NCI-H2196 treated with DMSO at 0.1 percent for 48 hours (cell line): ENCODE results near the gene RPL38.

Experiments
- DNase-seq: peaks from one replicate; lab custom pipeline; 2025; ENCODE audit not compliant: unreplicated experiment; lab: John Stamatoyannopoulos, UW

Gene RPL38

GRCh38 chr17:74203439-74204240, at the start of gene RPL38:
TSS of gene RPL38 (plus strand) at chr17:74203678. CDS start at chr17:74203956, 278 bp downstream.
- DNase-seq, result peak; percentile 87

DNA sequence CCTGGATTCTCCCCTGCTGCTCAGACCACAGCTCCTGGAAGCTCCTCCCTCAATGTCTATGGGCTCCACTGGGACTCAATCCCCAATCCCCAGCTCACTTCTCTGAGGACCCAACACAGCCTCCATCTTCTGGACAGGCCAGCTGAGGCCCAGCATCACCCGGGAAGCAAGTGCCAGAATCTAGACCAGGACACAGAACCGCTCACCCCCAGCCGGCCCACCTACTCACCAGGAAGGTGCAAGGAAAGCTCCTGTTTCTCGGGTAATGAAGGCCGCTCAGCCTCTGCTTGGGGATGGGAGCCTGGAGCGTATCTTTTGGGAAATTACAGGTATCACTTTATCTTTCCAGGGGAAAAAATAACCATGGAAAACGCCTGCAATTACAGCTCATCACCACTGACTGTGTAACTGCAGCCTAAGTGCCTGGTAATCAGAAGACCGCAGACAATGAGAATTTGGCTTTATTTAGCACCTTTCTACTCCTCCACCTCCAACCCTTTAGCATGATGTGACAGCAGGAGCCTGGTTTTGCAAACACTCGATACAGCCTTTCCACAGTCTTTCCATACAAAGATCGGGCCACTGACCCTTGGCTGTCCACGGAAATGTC, 49.6 kb upstream of the RPL38 start:
- no peak for DNase-seq

DNA sequence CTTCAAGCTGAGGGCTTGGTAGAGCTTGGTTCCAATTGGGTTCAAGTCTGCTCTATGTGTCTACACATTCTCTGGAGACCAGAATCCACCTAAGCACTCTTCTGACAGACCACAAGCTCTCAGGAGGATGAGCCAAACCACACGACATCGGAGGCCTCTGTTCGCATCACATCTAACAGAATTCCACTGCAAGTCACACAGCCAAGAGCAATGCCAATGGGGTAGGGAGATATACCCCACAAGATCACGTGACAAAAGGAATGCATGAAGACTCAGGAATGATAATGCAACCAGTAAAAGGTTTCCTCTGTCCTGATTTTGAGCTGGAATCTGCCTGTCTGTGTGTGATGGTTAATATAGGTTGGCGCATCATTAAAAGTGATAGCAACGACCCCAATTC, 46.6 kb upstream of the RPL38 start:
- DNase-seq, result no peak

DNA sequence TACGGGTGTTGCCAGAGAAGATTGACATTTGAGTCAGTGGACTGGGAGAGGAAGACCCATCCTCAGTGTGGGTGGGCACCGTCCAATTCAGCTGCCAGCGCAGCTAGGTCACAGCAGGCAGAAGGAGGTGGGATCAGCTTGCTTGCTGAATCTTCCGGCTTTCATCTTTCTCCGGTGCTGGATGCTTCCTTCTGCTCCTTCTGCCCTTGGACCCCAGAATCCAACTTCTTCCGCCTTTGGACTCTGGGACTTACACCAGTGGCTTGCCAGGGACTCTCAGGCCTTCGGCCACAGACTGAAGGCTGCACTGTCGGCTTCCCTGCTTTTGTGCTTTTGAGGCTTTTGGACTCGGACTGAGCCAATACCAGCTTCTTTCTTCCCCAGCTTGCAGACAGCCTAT, 46.1 kb upstream of the RPL38 start:
- DNase-seq, result no peak

DNA sequence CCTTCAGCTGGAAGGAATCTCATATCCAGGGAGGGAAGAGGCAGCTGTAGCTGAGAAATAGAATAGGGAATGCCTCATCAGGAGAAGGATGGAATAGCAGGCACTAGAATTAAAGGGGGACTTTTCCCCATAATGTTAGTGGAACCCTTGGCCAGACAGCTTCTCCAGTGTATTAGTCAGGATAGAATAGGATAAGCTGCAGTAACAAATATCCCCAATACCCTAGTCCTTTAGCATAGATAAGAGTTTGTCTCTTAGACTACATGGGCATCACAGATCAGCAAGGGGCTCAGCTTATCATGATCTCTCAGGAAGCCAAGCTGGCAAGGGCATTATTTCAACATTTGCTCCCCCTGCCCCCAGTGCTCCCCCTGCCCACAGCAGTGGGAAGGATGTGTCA, 44.7 kb upstream of the RPL38 start:
- DNase-seq, result no peak

DNA sequence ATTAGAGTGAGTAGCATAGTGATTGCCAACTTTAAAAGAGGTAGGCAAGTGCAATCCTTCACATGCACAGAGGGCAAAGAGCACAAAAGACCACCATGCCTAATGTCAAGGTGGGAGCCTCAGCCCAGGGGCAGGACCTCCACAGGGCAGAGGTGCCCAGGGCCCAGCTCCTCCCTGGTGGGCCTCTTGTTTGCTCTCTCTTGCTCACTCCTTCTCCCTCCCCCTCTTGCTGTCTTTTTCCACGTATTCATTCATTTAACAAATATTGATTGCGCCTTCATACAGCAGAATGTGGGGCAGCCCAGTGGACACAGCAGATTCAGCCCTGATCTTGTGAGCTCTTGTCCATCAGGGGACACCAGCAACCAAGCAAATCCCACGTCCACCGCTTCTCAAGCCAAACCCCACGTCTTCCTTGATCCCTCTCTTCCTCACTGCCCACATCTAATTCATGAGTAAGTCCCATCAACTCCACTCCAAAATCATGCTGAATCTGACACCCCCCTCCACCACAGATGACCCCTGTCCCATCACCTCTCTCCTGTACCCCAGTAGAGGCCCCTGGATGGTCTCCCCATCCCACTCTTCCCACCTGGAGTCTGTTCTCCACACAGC, 44.1 kb upstream of the RPL38 start:
- no peak for DNase-seq

- DNase-seq, result no peak
These were observed 42.6 kb upstream of the RPL38 start for GRCh38 chr17:74160656-74161502.

GRCh38 chr17:74161503-74161875, 42.0 kb upstream of the RPL38 start:
- no peak for DNase-seq

DNA sequence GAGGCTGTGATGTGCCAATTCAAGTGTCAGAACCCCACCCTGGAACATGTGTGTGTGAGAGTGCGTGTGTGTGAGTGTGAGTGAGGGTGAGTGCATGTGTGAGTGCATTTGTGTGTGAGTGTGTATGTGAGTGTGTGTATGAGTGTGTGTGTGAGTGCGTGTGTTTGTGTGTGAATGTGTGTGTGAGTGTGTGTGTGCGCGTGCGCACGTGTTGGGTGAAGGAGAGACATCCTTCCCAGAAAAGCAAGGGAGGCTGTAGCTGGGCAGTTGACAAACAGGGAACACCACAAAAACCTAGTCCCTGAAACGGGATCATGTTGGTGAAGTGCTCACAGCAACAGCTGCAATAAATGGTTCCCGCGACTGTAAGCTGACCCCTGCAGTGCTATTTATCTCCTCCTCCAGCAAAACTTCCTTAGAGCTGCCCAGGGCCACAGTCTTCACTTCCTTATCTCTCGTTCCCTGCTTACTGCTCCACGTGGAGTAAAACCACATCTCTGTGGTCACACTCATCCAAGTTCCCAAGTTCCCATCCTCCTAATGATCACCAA, 40.1 kb upstream of the RPL38 start:
- DNase-seq, result no peak

- DNase-seq, result no peak
These were observed 39.6 kb upstream of the RPL38 start for GRCh38 chr17:74163836-74164235.

DNA sequence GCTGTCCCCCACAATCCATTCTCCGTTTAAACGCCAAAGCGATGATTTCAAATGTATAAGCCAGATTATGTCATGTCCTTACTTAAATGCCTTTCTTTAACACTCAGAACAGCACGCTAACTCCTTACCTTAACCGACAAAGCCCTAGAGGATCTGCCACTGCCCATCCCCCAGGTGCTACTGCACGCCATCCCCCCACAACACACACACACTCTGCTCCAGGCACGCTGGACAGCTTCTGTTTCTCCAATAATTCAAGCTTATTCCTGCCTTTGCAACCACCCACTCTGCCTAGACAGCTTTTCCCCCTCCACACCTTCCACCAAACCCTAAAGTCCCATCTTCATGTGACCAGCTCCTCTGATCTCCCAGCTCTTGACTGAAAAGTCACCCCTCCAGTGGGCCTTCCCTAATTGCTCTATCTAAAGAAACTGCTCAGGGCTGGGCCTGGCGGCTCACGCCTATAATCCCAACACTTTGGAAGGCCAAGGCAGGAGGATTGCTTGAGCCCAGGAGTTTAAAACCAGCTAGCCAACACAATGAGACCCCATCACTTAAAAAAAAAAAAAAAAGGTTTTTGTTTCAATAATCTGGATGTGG, 38.9 kb upstream of the RPL38 start:
- no peak for DNase-seq

DNA sequence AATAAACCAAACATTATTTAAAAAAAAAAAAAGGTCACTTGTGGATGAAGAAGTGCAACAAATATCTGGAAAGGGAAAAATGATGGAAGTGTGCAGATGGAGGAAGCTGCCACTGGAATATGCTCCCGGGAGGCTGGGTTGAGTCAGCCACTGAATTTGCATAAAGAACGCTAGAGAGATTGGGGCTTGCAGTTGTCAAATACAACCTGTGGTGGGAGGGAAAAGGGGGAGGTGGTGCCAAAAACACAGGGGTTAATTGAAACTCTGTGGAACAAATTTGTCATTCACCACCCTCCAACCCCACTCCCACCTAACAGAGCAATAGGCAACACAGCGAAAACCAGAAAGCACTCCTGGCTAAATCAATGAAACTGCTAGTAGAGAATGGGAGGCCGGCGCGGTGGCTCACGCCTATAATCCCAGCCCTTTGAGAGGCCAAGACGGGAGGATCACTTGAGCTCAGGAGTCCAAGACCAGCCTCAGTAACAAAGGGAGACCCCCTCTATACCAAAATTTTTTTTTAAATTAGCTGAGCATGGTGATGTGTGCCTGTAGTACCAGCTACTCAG, 37.6 kb upstream of the RPL38 start:
- no peak for DNase-seq

DNA sequence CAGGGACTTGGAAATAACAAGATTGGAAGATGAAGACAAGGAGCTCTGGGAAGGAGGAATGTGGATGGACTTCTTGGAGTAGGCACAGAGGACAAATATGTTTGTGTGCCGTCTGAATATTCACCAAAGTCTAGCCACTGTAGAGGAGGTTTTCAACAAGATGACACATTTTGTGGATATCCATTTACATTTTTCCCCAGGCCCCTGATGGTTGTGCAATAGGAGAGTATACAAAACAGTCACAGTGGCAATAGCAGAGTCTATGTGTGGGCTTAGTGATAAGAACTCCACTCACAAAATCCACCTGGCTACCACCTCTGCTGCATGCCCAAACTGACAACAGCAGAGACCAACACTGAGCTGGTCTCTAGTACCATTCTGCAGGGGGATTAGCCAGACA, 32.6 kb upstream of the RPL38 start:
- DNase-seq, result no peak

GRCh38 chr17:74172700-74173099, 30.8 kb upstream of the RPL38 start:
- DNase-seq, result no peak

DNA sequence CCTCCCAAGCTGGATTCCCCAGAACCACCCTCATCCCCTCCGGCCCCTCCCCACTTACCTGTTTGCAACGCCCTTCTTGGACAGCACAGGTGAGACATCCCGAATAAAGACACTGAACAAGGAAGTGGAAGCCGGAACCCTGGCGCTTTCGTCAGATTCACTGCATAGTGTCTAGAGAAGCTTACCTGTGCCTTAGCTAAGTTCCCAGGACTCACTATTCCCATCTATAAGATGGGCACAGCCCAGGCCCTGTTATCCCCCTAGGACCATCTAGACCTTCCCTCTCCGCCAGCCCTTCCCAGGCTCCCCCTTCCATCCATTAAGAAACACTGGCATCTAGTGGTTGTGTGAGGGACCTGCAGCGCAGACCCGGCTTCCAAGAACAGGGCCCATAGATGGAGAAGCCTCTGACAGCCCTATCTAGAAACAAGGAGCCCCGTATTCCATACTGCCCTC, 26.9 kb upstream of the RPL38 start:
- DNase-seq, result peak; percentile 67

- DNase-seq, result no peak
These were observed 26.4 kb upstream of the RPL38 start for GRCh38 chr17:74177018-74177450.

DNA sequence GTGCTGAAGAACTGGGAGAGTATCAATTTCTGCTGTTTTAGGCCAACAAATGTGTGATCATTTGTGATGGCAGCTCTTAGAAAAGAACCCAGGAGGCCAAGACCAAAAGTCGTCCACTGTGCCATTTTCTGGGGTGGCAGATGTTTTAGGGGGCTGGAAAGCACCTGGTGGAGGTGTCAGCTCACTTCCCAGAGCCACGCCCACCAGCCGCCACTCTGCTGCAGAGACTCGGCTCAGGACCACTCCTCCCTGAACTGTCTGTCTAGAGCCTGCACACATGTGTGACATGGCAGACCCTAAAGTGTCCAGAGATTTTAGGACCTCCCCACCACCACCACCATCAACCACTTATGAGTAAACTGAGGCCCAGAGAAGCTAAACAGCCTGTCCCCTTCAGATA, 23.9 kb upstream of the RPL38 start:
- DNase-seq, result no peak

- no peak for DNase-seq
These were observed 23.1 kb upstream of the RPL38 start for GRCh38 chr17:74180336-74180735.

GRCh38 chr17:74181341-74181740, 22.1 kb upstream of the RPL38 start:
- DNase-seq, result no peak

DNA sequence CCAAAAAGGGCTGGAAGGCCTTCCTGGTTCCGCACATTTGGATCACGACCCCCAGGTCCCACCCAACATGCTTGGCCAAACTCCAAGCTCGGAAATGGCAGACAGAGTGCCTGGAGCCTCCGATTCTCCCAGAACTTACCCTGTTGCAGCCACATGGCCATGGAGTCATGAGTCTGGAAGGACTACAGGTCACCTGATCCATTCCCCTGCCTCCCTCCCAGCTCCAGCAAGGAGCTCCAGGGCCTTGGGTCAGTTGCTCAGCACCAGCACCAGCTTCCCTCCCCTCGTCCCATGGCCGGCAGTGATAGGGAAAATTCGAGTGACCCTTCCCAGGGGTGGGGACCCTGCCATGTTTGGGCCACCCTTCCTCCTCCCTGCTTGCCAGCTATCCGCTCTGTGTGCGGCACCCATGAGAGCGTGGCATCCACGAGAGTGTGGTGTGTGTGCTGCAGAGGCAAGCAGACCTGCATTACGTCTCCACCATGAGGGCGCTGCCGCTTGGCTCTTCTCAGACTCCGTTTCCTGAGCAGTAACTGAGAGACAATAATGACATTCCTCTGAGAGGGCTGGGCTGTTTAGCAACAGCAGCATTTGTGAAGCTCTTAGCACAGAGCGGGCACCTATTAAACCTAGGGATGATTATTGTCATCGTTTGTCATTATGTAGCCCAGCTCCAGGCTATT, 21.3 kb upstream of the RPL38 start:
- no peak for DNase-seq
